H9 (cell line): Measurements from ENCODE around the gene SMYD1. TPM values are rescaled to one million over a fixed set of nuclear protein-coding genes. Genes with fewer than 3 reads are reported as not detected.

Experiments
- DNase-seq: peaks from one replicate; pipeline ENCODE4 v3.0.0-alpha.2; 2017
- H2AFZ ChIP-seq: one replicate; pipeline ENCODE4 v1.6.1; 2013; ENCODE audit warnings: mild to moderate bottlenecking, low read length, control low read depth, moderate library complexity
- H2AK5ac ChIP-seq: 2 replicates; pipeline ENCODE4 v1.6.1; 2013; ENCODE audit warnings: low read length, control low read depth, mixed read lengths; ENCODE audit not compliant: insufficient read length
- H2BK120ac ChIP-seq: one replicate; pipeline ENCODE4 v1.6.1; 2013; ENCODE audit warnings: low read depth, mild to moderate bottlenecking, low read length, control low read depth, inconsistent platforms; ENCODE audit not compliant: poor library complexity, severe bottlenecking
- H2BK12ac ChIP-seq: 2 replicates; pipeline ENCODE4 v1.6.1; 2013; ENCODE audit warnings: low read length, control low read depth, mixed read lengths, low read depth; ENCODE audit not compliant: insufficient read length
- H2BK15ac ChIP-seq: 2 replicates; pipeline ENCODE4 v1.6.1; 2013; ENCODE audit warnings: low read depth, low read length, control low read depth
- H2BK20ac ChIP-seq: one replicate; pipeline ENCODE4 v1.6.1; 2013; ENCODE audit warnings: low read depth, mild to moderate bottlenecking, low read length, control low read depth, inconsistent platforms; ENCODE audit not compliant: poor library complexity, severe bottlenecking
- H2BK5ac ChIP-seq: 2 replicates; pipeline ENCODE4 v1.6.1; 2013; ENCODE audit warnings: low read length, control low read depth, mixed read lengths; ENCODE audit not compliant: insufficient read length
- H3K14ac ChIP-seq: 2 replicates; pipeline ENCODE4 v1.6.1; 2013; ENCODE audit warnings: low read length, control low read depth; ENCODE audit not compliant: insufficient read depth
- H3K18ac ChIP-seq: 2 replicates; pipeline ENCODE4 v1.6.1; 2013; ENCODE audit warnings: low read depth, mild to moderate bottlenecking, mixed read lengths, low read length, control low read depth; ENCODE audit not compliant: insufficient read length
- H3K23ac ChIP-seq: 2 replicates; pipeline ENCODE4 v1.6.1; 2013; ENCODE audit warnings: low read length, control low read depth, mixed read lengths, low read depth; ENCODE audit not compliant: insufficient read length
- H3K23me2 ChIP-seq: 2 replicates; pipeline ENCODE4 v1.6.1; 2013; ENCODE audit warnings: low read depth, mild to moderate bottlenecking, mixed read lengths, low read length, control low read depth; ENCODE audit not compliant: insufficient read length, poor library complexity, severe bottlenecking
- H3K27ac ChIP-seq: 2 replicates; pipeline ENCODE4 v1.5.1; 2013; ENCODE audit warnings: low read length, control low read depth, mixed read lengths, low read depth; ENCODE audit not compliant: insufficient read length
- H3K27me3 ChIP-seq: 2 replicates; pipeline ENCODE4 v1.6.1; 2013; ENCODE audit warnings: low read length, control low read depth, inconsistent platforms; ENCODE audit not compliant: insufficient read depth
- H3K4ac ChIP-seq: 2 replicates; pipeline ENCODE4 v1.6.1; 2013; ENCODE audit warnings: low read depth, mild to moderate bottlenecking, control low read depth, inconsistent platforms, low read length, moderate library complexity
- H3K4me1 ChIP-seq: 2 replicates; pipeline ENCODE4 v1.6.1; 2013; ENCODE audit warnings: low read length, control low read depth, inconsistent platforms; ENCODE audit not compliant: insufficient read depth
- H3K4me2 ChIP-seq: 2 replicates; pipeline ENCODE4 v1.6.1; 2013; ENCODE audit warnings: low read length, control low read depth, mixed read lengths; ENCODE audit not compliant: insufficient read length, insufficient read depth
- H3K56ac ChIP-seq: 2 replicates; pipeline ENCODE4 v1.6.1; 2013; ENCODE audit warnings: low read depth, mild to moderate bottlenecking, mixed read lengths, low read length, control low read depth; ENCODE audit not compliant: insufficient read length
- H3K79me1 ChIP-seq: 2 replicates; pipeline ENCODE4 v1.6.1; 2013; ENCODE audit warnings: low read depth, mild to moderate bottlenecking, moderate library complexity, low read length, control low read depth, inconsistent platforms; ENCODE audit not compliant: insufficient read depth, poor library complexity, severe bottlenecking
- H3K79me2 ChIP-seq: 2 replicates; pipeline ENCODE4 v1.6.1; 2013; ENCODE audit warnings: low read length, control low read depth, inconsistent platforms; ENCODE audit not compliant: insufficient read depth
- H3K9ac ChIP-seq: 2 replicates; pipeline ENCODE4 v1.6.1; 2013; ENCODE audit warnings: low read length, control low read depth, mixed read lengths; ENCODE audit not compliant: insufficient read length; ENCODE audit errors: extremely low read depth
- H3K9me3 ChIP-seq: one replicate; pipeline ENCODE4 v1.6.1; 2013; ENCODE audit warnings: low read depth, low read length, inconsistent platforms; ENCODE audit not compliant: control insufficient read depth
- H3T11ph ChIP-seq: one replicate; pipeline ENCODE4 v1.6.1; 2013; ENCODE audit warnings: mild to moderate bottlenecking, low read length, control low read depth, inconsistent platforms
- H4K20me1 ChIP-seq: one replicate; pipeline ENCODE4 v1.6.1; 2013; ENCODE audit not compliant: control insufficient read depth, insufficient read length, insufficient read depth
- H4K5ac ChIP-seq: 2 replicates; pipeline ENCODE4 v1.6.1; 2013; ENCODE audit warnings: low read depth, mild to moderate bottlenecking, mixed read lengths, low read length, control low read depth; ENCODE audit not compliant: insufficient read length
- H4K8ac ChIP-seq: replicated peaks from 2 replicates; pipeline ENCODE4 v1.6.1; 2013; ENCODE audit warnings: low read length, control low read depth, mixed read lengths, low read depth; ENCODE audit not compliant: insufficient read length
- H4K91ac ChIP-seq: 2 replicates; pipeline ENCODE4 v1.6.1; 2013; ENCODE audit warnings: low read depth, mild to moderate bottlenecking, moderate library complexity, mixed read lengths, low read length, control low read depth; ENCODE audit not compliant: insufficient read length
- H3K27ac Mint-ChIP-seq, 3 experiments: 2 replicates in 2 of 3; 3 replicates in 1 of 3; pipeline ENCODE4 v1.8.0; 2020 to 2021; ENCODE audit warnings: mixed read lengths in 3 of 3, mild to moderate bottlenecking in 1 of 3, moderate library complexity in 1 of 3
- H3K27me3 Mint-ChIP-seq: 2 replicates; pipeline ENCODE4 v1.8.0; 2021; ENCODE audit warnings: low read depth, mild to moderate bottlenecking, moderate library complexity, mixed read lengths
- H3K36me3 Mint-ChIP-seq, 3 experiments: 2 replicates in 2 of 3; 3 replicates in 1 of 3; pipeline ENCODE4 v1.8.0; 2020 to 2021; ENCODE audit warnings: low read depth in 3 of 3, mixed read lengths in 3 of 3; ENCODE audit not compliant: insufficient read depth in 1 of 3
- H3K4me1 Mint-ChIP-seq, 2 experiments: 2 replicates each; pipeline ENCODE4 v1.8.0; 2020; ENCODE audit warnings: mixed read lengths in 2 of 2
- H3K4me3 Mint-ChIP-seq, 2 experiments: 2 replicates in 1 of 2; 3 replicates in 1 of 2; pipeline ENCODE4 v1.8.0; 2020 to 2021; ENCODE audit warnings: mild to moderate bottlenecking in 2 of 2, mixed read lengths in 2 of 2, moderate library complexity in 1 of 2
- H3K9me3 Mint-ChIP-seq, 2 experiments: 2 replicates in 1 of 2; 3 replicates in 1 of 2; pipeline ENCODE4 v1.8.0; 2020; ENCODE audit warnings: mild to moderate bottlenecking in 2 of 2, mixed read lengths in 2 of 2, moderate library complexity in 1 of 2
- WGBS: extraction: QIAGEN DNeasy Blood & Tissue Kit; methylation state at CpG from one replicate; pipeline ENCODE4 v1.1.7; 2013; ENCODE audit warnings: missing lambda C conversion rate, low lambda C conversion rate, mixed read lengths; ENCODE audit not compliant: insufficient read length; ENCODE audit errors: extremely low coverage; 5-methylcytosine and 5-hydroxymethylcytosine counted together
- total RNA-seq: library from RNA; stranded (reverse); gene quantifications from 2 replicates; pipeline ENCODE4 v1.2.1, GENCODE V29; 2021
- TF ChIP-seq, protein P1 (sequence below): fragments of 200-600 bp; sonication (generic); conservative IDR thresholded peaks from 3 replicates; pipeline ENCODE4 v1.8.0; 2021; ENCODE audit warnings: antibody characterized with exemption, mild to moderate bottlenecking

Gene SMYD1
- total RNA-seq, 1 experiment from 2014 or later, result not detected

DNA sequence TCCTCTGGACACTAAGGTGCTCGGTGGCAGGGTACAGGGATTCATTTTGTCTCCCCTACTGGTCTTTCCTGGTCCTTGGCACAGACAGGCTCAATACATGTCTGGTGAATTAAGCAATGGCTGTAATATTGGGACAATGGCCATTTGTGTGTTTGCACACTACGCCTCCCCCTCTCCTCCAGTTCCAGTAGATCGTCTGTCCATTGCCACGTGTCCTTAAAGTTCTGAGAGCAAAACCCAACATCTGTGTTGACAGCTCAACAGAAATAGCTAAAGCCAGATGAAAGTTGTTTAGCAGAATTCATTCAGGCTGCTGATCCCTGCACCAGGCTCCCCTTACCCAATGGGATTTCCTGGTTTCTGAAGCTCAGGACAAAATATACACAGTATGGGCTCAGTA is 69.2 kb downstream of the SMYD1 start:
- Histone ChIP-seq H3K27ac (no peak overlapping the region), H4K20me1 (no peaks in the 10 kb centered on the region), H2BK15ac (no peak overlapping the region), H3K23me2 (no peaks in the 10 kb centered on the region), H3K4me2 (no peak overlapping the region), H3T11ph (no peak overlapping the region), H3K9me3 (no peaks in the 10 kb centered on the region), H3K4ac (no peak overlapping the region), H3K79me2 (no peaks in the 10 kb centered on the region), H3K23ac (no peak overlapping the region), H2BK20ac (no peak overlapping the region), H3K14ac (no peak overlapping the region), H2AK5ac (no peak overlapping the region), H4K91ac (no peak overlapping the region), H4K8ac (no peak overlapping the region), H3K9ac (no peak overlapping the region), H3K4me1 (no peaks in the 10 kb centered on the region), H2BK120ac (no peak overlapping the region), H3K79me1 (no peaks in the 10 kb centered on the region), H4K5ac (no peak overlapping the region), H2BK12ac (no peak overlapping the region), H2AFZ (no peak overlapping the region), H3K56ac (no peak overlapping the region), H3K27me3 (no peaks in the 10 kb centered on the region), H3K18ac (no peak overlapping the region), H2BK5ac (no peak overlapping the region)
- Mint-ChIP-seq H3K4me1 (no peaks in the 10 kb centered on the region), H3K27ac (no peak overlapping the region), H3K36me3 (no peaks in the 10 kb centered on the region; a peak in 1 of 7 replicates), H3K9me3 (peaks cover 0 to 3% of the 10 kb centered on the region in 2 experiments; a peak in 1 of 5 replicates), H3K27me3 (peaks cover 21% of the 10 kb centered on the region), H3K4me3 (no peak overlapping the region)
- TF ChIP-seq, protein P1, sequence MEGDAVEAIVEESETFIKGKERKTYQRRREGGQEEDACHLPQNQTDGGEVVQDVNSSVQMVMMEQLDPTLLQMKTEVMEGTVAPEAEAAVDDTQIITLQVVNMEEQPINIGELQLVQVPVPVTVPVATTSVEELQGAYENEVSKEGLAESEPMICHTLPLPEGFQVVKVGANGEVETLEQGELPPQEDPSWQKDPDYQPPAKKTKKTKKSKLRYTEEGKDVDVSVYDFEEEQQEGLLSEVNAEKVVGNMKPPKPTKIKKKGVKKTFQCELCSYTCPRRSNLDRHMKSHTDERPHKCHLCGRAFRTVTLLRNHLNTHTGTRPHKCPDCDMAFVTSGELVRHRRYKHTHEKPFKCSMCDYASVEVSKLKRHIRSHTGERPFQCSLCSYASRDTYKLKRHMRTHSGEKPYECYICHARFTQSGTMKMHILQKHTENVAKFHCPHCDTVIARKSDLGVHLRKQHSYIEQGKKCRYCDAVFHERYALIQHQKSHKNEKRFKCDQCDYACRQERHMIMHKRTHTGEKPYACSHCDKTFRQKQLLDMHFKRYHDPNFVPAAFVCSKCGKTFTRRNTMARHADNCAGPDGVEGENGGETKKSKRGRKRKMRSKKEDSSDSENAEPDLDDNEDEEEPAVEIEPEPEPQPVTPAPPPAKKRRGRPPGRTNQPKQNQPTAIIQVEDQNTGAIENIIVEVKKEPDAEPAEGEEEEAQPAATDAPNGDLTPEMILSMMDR, result no peak
- DNase-seq, result no peak
- WGBS, result no CpG with 5 or more reads among the region's 4 CpGs
